ENCODE data around the gene IL1RN.

GRCh38 chr2:113180131-113180946, 52.9 kb downstream of the IL1RN start:
- TF ChIP-seq CTCF (conservative IDR thresholded peaks at IDR 0.05 in 1 of 2, IDR thresholded peaks at IDR 0.05 in 1 of 2; ENCODE audit: extremely low read depth in 1 of 2, insufficient read depth in 1 of 2, low read depth in 1 of 2, low read length in 2 of 2) = no peak
- TF ChIP-seq EZH2 (IDR thresholded peaks at IDR 0.05; ENCODE audit: borderline replicate concordance, low read length) = no peak

Measured in mammary epithelial cell (primary cell).